Hematopoietic multipotent progenitor cell treated with erythropoietin and hydrocortisone succinate and interleukin-3 and kit ligand, for 8 days (in vitro differentiated cells): ENCODE measurements around the gene CCDC30.

Source experiments
- DNase-seq: peaks from one replicate; pipeline ENCODE4 v3.0.0-alpha.2; 2015

CCDC30 gene

DNA sequence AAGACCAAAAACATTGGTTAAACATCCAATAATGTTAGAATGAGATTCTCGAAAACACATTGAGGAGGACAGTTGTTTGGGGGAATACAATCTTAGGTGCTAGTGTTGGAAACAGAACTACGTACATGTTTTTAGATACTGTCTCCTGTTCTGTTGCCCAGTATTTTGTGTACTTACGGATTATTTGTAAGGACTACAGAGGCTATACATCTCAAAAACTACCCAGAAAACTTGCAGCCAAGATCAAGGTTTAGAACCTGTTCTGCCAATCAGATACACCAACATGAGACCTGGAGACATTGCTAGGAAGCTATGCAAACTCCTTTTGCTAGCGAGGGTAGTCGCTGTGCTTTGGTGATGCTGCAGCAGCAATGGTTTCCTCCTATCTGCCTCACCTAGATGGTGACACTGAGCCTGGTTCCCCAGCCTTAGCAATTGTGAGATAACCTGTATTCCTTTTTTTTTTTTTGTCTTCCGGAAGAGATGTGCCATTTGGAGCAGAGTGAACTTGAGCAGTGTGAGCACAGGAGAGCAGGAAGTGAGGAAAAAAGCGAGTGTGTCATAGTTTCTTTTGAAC, 240.9 kb downstream of the CCDC30 start:
- no peak for DNase-seq
